Central memory CD8-positive, alpha-beta T cell (primary cell): ENCODE data around the gene POLR1G.

Experiments used
- ATAC-seq: fragments of 150-1000 bp; cut with Tn5 transposase; replicated peaks from 2 replicates; pipeline ENCODE4 v1.10.0; 2022; ENCODE audit warnings: mild to moderate bottlenecking, moderate FRiP score, moderate number of reproducible peaks; ENCODE audit not compliant: poor library complexity, severe bottlenecking; ENCODE audit errors: extremely low read depth
- DNase-seq, 2 donors: peaks; one replicate each; pipeline ENCODE4 v3.0.0; 2021; ENCODE audit warnings: low spot score in 2 of 2
- H3K27ac Mint-ChIP-seq: one replicate; pipeline ENCODE4 v1.8.0; 2022; ENCODE audit warnings: low read depth, mild to moderate bottlenecking, moderate library complexity, mixed read lengths
- H3K27me3 Mint-ChIP-seq: one replicate; pipeline ENCODE4 v1.8.0; 2022; ENCODE audit warnings: mixed read lengths
- H3K36me3 Mint-ChIP-seq: one replicate; pipeline ENCODE4 v1.8.0; 2022; ENCODE audit warnings: mild to moderate bottlenecking, moderate library complexity, mixed read lengths; ENCODE audit not compliant: insufficient read depth
- H3K4me1 Mint-ChIP-seq: one replicate; pipeline ENCODE4 v1.8.0; 2022; ENCODE audit warnings: mixed read lengths
- H3K4me3 Mint-ChIP-seq: one replicate; pipeline ENCODE4 v1.8.0; 2022; ENCODE audit warnings: mild to moderate bottlenecking, moderate library complexity, mixed read lengths
- H3K9me3 Mint-ChIP-seq: one replicate; pipeline ENCODE4 v1.8.0; 2022; ENCODE audit warnings: mixed read lengths

POLR1G gene

DNA sequence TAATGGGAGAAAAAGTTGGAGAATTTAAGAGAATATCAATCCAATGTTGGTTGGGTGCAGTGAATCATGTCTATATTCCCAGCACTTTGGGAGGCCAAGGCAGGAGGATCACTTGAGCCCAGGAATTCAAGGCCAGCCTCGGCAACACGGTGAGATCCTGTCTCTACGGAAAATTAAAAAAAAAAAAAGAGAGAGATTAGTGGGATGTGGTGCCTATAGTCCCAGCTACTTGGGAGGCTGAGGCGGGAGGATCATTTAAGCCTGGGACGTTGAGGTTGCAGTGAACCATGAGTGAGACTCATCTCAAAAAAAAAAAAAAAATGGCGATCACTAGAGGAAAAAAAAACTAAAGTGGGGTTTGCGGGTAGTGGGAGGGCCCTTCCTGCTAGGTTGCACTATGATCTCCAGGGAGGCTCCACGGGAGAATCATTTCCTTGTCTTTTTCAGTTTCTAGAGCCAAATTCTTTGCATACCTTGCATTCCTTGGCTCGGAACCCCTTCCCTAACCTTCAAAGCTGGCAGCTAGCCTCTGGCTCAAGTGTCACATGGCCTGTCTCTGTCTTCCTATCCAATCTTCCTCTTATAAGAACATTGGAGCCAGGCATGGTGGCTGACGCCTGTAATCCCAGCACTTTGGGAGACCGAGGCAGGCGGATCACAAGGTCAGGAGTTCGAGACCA is 30.3 kb upstream of the POLR1G start:
- no peaks in the 10 kb centered on the region for H3K27me3 Mint-ChIP-seq
- H3K4me3 Mint-ChIP-seq, result no peak overlapping the region
- H3K36me3 Mint-ChIP-seq, result no peaks in the 10 kb centered on the region
- no peaks in the 10 kb centered on the region for H3K9me3 Mint-ChIP-seq
- H3K27ac Mint-ChIP-seq, result no peak overlapping the region
- no peaks in the 10 kb centered on the region for H3K4me1 Mint-ChIP-seq
- ATAC-seq (no peak), DNase-seq (no peak)

DNA sequence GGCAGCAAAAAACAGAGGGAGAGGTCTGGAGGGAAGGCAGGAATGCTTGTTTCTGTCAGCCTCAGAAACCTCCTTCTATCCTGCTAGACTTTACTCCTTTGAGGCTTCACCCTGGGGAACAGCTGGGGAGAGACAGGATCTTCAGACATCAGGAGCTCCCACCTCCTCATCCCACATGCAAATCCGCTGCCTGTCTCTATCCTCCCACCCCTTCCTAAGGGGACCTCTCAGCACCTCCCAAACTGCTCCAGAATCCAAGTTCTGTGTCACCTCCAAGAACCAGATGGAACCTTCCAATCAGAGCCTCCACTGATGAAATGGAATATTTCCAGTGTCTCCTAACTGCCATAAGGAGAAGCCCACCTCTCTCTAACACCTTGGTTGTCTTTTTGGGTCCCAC is 26.3 kb upstream of the POLR1G start:
- Mint-ChIP-seq H3K9me3 (no peaks in the 10 kb centered on the region), H3K27me3 (peaks cover 6% of the 10 kb centered on the region), H3K27ac (no peak overlapping the region), H3K4me3 (no peak overlapping the region), H3K36me3 (no peaks in the 10 kb centered on the region), H3K4me1 (no peaks in the 10 kb centered on the region)
- ATAC-seq (no peak), DNase-seq (no peak)

DNA sequence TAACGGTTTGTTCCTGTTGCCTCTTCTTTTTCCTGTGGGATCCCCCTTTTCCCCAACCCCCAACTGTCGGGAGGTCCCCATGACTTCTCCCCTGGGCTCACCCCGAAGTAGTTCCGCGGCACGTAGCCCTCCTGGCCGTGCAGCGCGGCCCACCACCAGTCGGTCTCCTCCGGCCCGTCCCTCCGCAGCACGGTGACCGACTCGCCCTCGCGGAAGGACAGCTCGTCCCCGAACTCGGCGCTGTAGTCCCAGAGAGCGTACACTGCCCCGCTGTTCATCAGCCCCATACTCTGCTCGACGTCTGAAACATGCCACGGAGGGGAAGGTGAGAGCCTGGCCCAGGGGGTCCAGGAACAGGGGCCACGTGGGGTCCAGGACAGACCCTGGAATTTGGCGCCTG is 24.0 kb upstream of the POLR1G start:
- Mint-ChIP-seq H3K36me3 (no peaks in the 10 kb centered on the region), H3K27me3 (peaks cover 22% of the 10 kb centered on the region), H3K4me3 (no peak overlapping the region), H3K4me1 (no peaks in the 10 kb centered on the region), H3K9me3 (no peaks in the 10 kb centered on the region), H3K27ac (no peak overlapping the region)
- ATAC-seq (no peak), DNase-seq (no peak)

DNA sequence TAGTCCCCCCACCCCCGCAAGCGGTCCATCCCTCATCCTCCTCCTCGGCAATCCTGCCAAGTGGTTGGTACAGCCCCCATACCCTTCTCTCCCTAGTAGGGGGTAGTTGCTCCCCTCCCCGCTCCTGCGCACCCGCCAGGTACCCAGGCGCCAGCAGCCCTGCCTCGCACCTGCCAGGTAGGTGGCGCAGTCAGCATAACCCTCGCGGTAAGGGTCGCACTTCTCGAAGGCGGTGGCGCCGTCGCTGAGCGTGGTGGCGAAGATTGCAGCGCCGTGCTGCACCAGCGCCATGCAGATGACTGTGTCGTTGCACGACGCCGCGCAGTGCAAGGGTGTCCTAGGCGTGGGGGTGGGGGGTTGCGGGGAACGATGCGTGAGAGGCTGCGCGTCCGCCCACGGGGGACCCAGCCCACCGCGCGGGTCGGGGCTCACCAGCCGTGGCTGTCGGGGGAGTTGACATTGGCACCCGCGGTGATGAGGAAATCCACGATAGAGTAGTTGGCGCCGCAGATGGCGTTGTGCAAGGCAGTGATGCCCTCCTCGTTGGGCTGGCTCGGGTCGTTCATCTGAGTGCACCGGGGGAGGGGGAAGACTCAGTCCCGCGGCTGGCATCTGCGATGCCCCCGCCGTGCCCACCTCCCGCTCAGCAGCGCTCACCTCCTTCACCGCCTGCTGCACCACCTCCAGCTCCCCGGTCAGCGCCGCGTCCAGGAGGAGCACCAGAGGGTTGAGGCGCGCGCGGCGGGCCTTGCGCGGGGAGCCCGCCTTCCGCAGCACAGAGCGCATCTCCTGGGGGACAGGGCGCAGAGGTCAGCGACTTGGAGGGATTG is 20.8 kb upstream of the POLR1G start:
- Mint-ChIP-seq H3K27me3 (peaks cover 22% of the 10 kb centered on the region), H3K4me1 (no peaks in the 10 kb centered on the region), H3K36me3 (no peaks in the 10 kb centered on the region), H3K27ac (no peak overlapping the region), H3K9me3 (no peaks in the 10 kb centered on the region), H3K4me3 (no peak overlapping the region)
- DNase-seq, result no peak
- no peak for ATAC-seq

DNA sequence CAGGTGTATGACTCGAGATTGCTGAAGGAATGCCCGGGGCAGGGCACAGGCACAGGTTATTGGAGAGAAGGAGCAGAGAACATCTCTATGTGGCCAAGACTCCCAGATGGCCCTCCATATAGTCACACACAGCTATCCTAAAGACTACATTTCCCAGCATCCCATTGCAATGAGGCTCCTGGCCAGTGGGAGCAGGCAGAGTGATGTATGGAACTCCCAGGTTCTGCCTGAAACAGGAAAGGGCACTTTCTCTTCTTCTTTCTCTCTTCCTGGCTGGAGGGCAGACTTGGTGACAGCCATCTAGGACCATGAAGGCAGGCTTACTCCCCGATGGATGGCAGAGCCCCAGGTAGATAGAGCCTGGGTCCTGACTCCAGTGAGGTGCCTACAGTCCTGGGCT is 15.1 kb upstream of the POLR1G start:
- ATAC-seq (no peak), DNase-seq (no peak)
- no peak overlapping the region for H3K27ac Mint-ChIP-seq
- H3K4me1 Mint-ChIP-seq, result no peaks in the 10 kb centered on the region
- no peaks in the 10 kb centered on the region for H3K9me3 Mint-ChIP-seq
- no peak overlapping the region for H3K4me3 Mint-ChIP-seq
- no peaks in the 10 kb centered on the region for H3K36me3 Mint-ChIP-seq
- peaks cover 3% of the 10 kb centered on the region for H3K27me3 Mint-ChIP-seq

DNA sequence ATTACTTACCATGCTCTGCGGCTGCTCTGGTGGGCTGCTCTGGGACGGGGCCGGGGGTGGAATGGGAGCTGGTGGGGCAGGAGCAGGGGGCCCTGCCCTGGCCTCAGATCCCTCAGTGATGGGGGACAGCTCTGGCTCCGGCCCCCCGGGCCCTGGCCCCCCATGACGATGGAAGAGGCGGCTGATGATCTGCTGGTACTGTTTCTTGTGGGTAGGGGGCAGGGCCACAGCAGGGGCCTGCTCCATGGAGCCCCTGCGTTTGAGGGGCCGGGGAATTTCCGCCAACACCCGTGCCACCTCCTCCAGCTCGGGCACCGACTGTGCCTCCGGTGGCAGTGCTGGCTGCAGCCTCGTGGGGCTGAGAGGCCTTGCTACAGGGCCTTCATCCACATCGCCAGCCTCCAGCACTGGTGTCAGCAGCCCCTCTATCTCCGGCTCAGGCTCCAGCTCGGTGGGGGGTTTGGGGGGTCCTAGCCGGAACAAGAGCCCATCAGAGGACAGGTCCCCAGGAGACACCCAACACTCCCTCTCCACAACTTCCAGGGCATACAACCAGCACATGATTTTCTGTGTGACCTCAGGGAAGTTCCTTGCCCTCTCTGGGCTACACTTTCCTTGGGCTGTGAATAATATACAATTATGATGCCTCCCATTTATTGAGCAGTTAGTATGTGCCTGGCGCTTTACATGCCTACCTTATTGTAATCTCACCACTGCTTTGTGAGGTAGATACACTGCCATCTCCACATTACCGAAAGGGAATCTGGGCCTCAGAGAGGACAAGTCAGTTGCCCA is 14.4 kb upstream of the POLR1G start:
- Mint-ChIP-seq H3K36me3 (no peaks in the 10 kb centered on the region), H3K4me3 (no peak overlapping the region), H3K4me1 (no peaks in the 10 kb centered on the region), H3K27me3 (peaks cover 4% of the 10 kb centered on the region), H3K27ac (no peak overlapping the region), H3K9me3 (no peaks in the 10 kb centered on the region)
- ATAC-seq (no peak), DNase-seq (no peak)

DNA sequence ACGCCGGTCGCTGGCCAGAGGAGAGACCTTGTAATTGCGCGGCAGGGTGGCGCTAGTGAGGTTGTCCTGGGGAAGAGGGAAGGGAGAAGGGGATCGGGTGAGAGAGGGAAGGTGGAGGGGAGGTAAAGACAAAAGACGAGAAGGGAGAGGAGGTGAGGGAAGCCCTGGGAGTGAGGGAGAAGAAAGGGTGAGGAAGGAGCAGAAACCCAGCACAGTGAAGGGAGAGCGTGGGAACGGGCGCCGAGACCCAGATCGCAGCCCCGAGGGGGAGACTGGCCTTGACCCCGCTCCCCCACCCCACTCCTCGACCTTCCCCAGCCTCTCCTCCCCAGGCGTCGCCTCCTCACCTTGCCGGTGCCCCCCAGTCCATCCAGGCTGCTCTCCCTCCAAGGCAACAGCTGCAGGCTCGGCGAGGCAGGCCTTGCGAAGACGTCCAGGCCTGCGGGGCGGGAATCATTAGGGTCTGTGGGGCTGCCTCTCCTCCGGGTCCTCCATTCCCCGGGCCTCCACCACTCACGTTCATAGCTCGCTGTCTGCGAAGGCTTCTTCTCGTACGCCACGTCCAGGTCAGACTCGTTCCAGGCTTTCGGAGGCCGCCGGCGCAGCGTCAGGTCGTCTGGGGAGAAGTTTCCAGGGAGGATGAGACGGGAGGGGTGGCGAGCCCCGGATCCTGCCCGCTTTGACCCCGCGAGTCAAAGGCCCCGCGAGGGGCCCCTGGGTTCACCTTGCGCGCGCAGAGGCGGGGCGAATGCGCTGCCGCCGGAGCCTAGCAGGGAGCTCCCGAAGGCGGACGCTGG is 10.4 kb upstream of the POLR1G start:
- ATAC-seq, result no peak
- no peaks in the 10 kb centered on the region for H3K9me3 Mint-ChIP-seq
- H3K4me3 Mint-ChIP-seq, result no peak overlapping the region
- H3K36me3 Mint-ChIP-seq, result no peaks in the 10 kb centered on the region
- no peak for DNase-seq
- H3K27ac Mint-ChIP-seq, result no peak overlapping the region
- peaks cover 13% of the 10 kb centered on the region for H3K4me1 Mint-ChIP-seq
- H3K27me3 Mint-ChIP-seq, result peaks cover 22% of the 10 kb centered on the region

DNA sequence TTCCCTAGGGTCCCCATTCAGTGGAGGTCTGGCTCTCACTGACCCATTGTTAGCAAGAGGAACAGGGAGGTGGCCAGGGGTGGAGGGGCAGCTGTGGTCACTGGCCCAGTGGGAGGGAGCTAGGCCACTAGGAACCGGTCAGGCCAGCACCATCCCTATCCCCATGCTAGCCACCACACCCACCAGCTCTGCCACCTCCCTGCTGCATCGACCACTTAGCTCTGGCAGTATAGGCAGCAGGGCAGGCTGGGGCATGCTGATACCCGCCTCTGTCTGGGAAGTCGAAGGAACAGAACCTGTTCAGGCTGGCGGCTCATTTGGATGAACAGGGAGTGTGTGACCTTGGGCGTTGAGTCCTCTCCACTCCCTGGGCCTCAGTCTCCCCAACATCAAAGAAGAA is 6.3 kb upstream of the POLR1G start:
- H3K36me3 Mint-ChIP-seq, result peaks cover 2% of the 10 kb centered on the region
- ATAC-seq (no peak), DNase-seq (no peak)
- peaks cover 47% of the 10 kb centered on the region for H3K27me3 Mint-ChIP-seq
- no peak overlapping the region for H3K4me3 Mint-ChIP-seq
- H3K9me3 Mint-ChIP-seq, result no peaks in the 10 kb centered on the region
- no peak overlapping the region for H3K27ac Mint-ChIP-seq
- peaks cover 31% of the 10 kb centered on the region for H3K4me1 Mint-ChIP-seq

DNA sequence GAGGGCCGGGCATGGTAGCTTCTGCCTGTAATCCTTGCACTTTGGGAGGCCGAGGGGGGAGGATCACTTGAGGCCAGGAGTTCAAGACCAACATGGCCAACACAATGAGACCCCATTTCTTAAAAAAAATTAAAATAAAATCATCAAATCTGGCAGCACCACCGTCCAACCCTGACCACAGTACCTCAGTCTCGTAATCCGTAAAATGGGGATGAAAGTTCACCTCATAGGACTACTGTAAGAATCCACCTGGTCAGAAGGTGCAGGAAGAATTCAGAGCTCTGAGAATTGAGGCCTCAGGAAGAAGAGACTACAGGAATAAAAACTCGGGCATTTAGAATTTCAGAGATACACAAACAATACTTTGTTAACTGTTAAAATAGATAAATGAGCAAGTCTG is 4.6 kb upstream of the POLR1G start:
- ATAC-seq (no peak), DNase-seq (no peak)
- Mint-ChIP-seq H3K9me3 (no peaks in the 10 kb centered on the region), H3K27ac (no peak overlapping the region), H3K4me3 (no peak overlapping the region), H3K4me1 (peaks cover 46% of the 10 kb centered on the region), H3K27me3 (peaks cover 46% of the 10 kb centered on the region), H3K36me3 (peaks cover 13% of the 10 kb centered on the region)

DNA sequence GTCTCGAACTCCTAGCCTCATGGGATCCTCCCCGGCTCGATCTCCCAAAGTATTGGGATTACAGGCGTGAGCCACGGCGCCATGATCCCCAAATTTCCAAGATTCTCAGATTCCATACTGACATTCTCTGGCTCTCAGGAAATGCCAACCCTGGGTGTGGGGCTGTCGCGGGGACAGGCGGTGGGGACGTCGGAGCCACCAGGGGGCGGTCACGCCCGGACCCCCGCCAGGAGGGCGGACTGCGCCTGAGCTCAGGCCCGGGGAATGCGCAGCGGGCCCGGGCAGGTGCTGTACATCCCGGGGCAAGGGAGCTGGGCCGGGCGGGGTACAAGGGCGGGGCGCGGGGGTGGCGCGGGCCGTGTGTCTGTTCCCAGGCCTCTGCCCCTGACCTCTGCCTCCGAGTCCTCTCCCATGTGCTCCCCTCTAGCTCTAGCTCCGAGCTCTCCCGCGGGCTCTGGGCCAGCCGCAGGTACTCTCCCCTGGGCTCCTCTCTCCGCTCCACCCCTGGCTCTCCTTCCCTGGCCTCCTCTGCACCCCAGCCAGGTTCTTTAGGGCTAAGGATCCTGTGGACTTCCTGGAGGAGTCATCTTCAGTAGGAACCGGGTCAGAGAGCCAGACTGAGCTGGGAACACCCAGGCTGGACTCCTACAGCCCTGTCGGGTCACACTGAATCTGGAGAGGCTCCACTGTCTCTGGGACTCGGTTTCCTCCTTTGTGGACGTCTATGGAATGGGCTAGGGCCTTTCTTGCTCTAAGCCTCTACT is 4.0 kb upstream of the POLR1G start:
- Mint-ChIP-seq H3K9me3 (no peaks in the 10 kb centered on the region), H3K27me3 (peaks cover 39% of the 10 kb centered on the region), H3K4me1 (peaks cover 48% of the 10 kb centered on the region), H3K27ac (no peak overlapping the region), H3K4me3 (no peak overlapping the region), H3K36me3 (peaks cover 13% of the 10 kb centered on the region)
- ATAC-seq (no peak), DNase-seq (no peak)

DNA sequence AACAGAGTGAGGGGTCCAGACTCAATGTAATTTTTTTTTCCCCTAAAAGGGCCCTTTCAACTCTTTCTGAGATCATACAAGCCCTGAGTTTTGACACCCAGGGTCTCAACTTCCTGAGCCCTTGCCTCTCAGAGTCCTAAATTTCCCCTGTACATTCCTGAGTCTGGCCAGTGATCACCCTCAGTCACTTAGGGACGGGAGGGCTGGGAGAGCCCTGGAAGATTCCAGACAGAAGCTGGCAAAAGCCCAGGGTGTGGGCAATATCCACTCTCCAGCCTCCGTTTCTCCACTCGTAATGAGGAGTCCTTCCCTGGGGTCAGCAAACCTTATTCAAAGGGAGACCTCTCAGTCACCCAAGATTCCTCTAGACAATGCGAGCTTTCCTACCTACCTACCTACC is 3.2 kb upstream of the POLR1G start:
- ATAC-seq, result no peak
- Mint-ChIP-seq H3K36me3 (peaks cover 13% of the 10 kb centered on the region), H3K4me3 (no peak overlapping the region), H3K9me3 (no peaks in the 10 kb centered on the region), H3K27me3 (peaks cover 31% of the 10 kb centered on the region), H3K4me1 (peaks cover 47% of the 10 kb centered on the region), H3K27ac (no peak overlapping the region)
- no peak for DNase-seq
